GM06990 (cell line): ENCODE results near the gene MESD.

ENCODE experiments used
- DNase-seq: peaks from one replicate; pipeline ENCODE4 v3.0.0-alpha.2; 2011; ENCODE audit not compliant: insufficient read length; ENCODE audit errors: extremely low read depth
- H3K27me3 ChIP-seq: replicated peaks from 2 replicates; pipeline ENCODE4 v1.6.0; 2011; ENCODE audit warnings: low read length; ENCODE audit not compliant: control insufficient read depth, insufficient read depth
- H3K36me3 ChIP-seq: 2 replicates; pipeline ENCODE4 v1.5.1; 2011; ENCODE audit warnings: low read length; ENCODE audit not compliant: control insufficient read depth, insufficient read depth
- H3K4me3 ChIP-seq: replicated peaks from 2 replicates; pipeline ENCODE4 v1.5.1; 2011; ENCODE audit warnings: low read depth, mild to moderate bottlenecking, control low read depth, low read length
- CTCF ChIP-seq: IDR thresholded peaks from 2 replicates; pipeline ENCODE4 v1.5.1; 2011; ENCODE audit warnings: low read length, control low read depth, mild to moderate bottlenecking, inconsistent platforms; ENCODE audit not compliant: insufficient read depth, poor library complexity, severe bottlenecking

The MESD gene

GRCh38 chr15:80913541-80913940 lies 76.1 kb downstream of the MESD start:
- Histone ChIP-seq H3K27me3 (no peaks in the 10 kb centered on the region; the same call in 1 of the 2 replicates), H3K36me3 (no peaks in the 10 kb centered on the region), H3K4me3 (no peak overlapping the region)
- DNase-seq, result no peak
- TF ChIP-seq CTCF, result no peak

- H3K27me3 ChIP-seq, result no peaks in the 10 kb centered on the region; the same call in 1 of the 2 replicates
- TF ChIP-seq CTCF, result no peak
- H3K36me3 ChIP-seq, result no peaks in the 10 kb centered on the region
- DNase-seq, result no peak
- no peak overlapping the region for H3K4me3 ChIP-seq
These were observed 76.9 kb downstream of the MESD start for GRCh38 chr15:80912673-80913072.

- H3K36me3 ChIP-seq, result no peaks in the 10 kb centered on the region
- no peak for TF ChIP-seq CTCF
- no peak for DNase-seq
- no peaks in the 10 kb centered on the region; the same call in 1 of the 2 replicates for H3K27me3 ChIP-seq
- H3K4me3 ChIP-seq, result no peak overlapping the region
These were observed 77.8 kb downstream of the MESD start for GRCh38 chr15:80911821-80912220.

GRCh38 chr15:80906159-80906766 lies 83.4 kb downstream of the MESD start:
- DNase-seq, result no peak
- TF ChIP-seq CTCF, result no peak
- H3K4me3 ChIP-seq, result no peak overlapping the region
- no peaks in the 10 kb centered on the region; the same call in none of the 2 replicates for H3K27me3 ChIP-seq
- no peaks in the 10 kb centered on the region for H3K36me3 ChIP-seq

GRCh38 chr15:80904998-80905397 lies 84.6 kb downstream of the MESD start:
- DNase-seq, result no peak
- Histone ChIP-seq H3K27me3 (no peaks in the 10 kb centered on the region; the same call in 1 of the 2 replicates), H3K4me3 (no peak overlapping the region), H3K36me3 (no peaks in the 10 kb centered on the region)
- TF ChIP-seq CTCF, result no peak
